CD8-positive, alpha-beta memory T cell (primary cell): Measurements from ENCODE around the gene BDH1. TPM values are rescaled to one million over a fixed set of nuclear protein-coding genes. Genes with fewer than 3 reads are reported as not detected.

ENCODE experiments used
- CTCF ChIA-PET: fragments of 350-600 bp; sonication (Branson Sonifier 250); formaldehyde crosslinking; loops from one replicate; lab custom pipeline; 2021; ENCODE audit warnings: antibody characterized with exemption; lab: Charles Lee
- POLR2A ChIA-PET: fragments of 350-600 bp; sonication (Branson Sonifier 250); formaldehyde crosslinking; loops from one replicate; lab custom pipeline; 2021; ENCODE audit warnings: antibody characterized with exemption; lab: Charles Lee
- DNase-seq, 5 donors: peaks; one replicate each; pipeline versions ENCODE4 v3.0.0 to v3.0.0-alpha.2; 2020 to 2022; ENCODE audit warnings: mixed read lengths in 1 of 5
- H3K27ac ChIP-seq: one replicate; pipeline ENCODE4 v1.7.0; 2013; ENCODE audit warnings: low read depth, mild to moderate bottlenecking, low read length, moderate library complexity
- H3K27me3 ChIP-seq: 2 replicates; pipeline ENCODE4 v1.7.0; 2013; ENCODE audit warnings: low read length, mild to moderate bottlenecking; ENCODE audit not compliant: insufficient read depth, poor library complexity, severe bottlenecking
- H3K36me3 ChIP-seq: 2 replicates; pipeline ENCODE4 v1.7.0; 2013; ENCODE audit warnings: mild to moderate bottlenecking, low read length, moderate library complexity; ENCODE audit not compliant: insufficient read depth
- H3K4me1 ChIP-seq: 2 replicates; pipeline ENCODE4 v1.7.0; 2013; ENCODE audit warnings: mild to moderate bottlenecking, low read length, moderate library complexity; ENCODE audit not compliant: insufficient read depth
- H3K4me3 ChIP-seq: 2 replicates; pipeline ENCODE4 v1.7.0; 2013; ENCODE audit warnings: mild to moderate bottlenecking, low read length
- H3K9me3 ChIP-seq: 2 replicates; pipeline ENCODE4 v1.7.0; 2013; ENCODE audit warnings: mild to moderate bottlenecking, low read length
- H3K27ac Mint-ChIP-seq, 8 donors: one replicate each; pipeline ENCODE4 v1.8.0; 2020 to 2021; ENCODE audit warnings: mixed read lengths in 8 of 8, mild to moderate bottlenecking in 6 of 8, inconsistent platforms in 3 of 8, moderate library complexity in 3 of 8
- H3K27me3 Mint-ChIP-seq, 2 donors: one replicate each; pipeline ENCODE4 v1.8.0; 2020 to 2021; ENCODE audit warnings: mixed read lengths in 2 of 2, mild to moderate bottlenecking in 1 of 2, moderate library complexity in 1 of 2
- H3K36me3 Mint-ChIP-seq, 3 donors: one replicate each; pipeline ENCODE4 v1.8.0; 2020 to 2021; ENCODE audit warnings: mixed read lengths in 3 of 3, inconsistent platforms in 1 of 3, mild to moderate bottlenecking in 1 of 3
- H3K4me1 Mint-ChIP-seq, 3 donors: one replicate each; pipeline ENCODE4 v1.8.0; 2020 to 2021; ENCODE audit warnings: mixed read lengths in 3 of 3, inconsistent platforms in 1 of 3, mild to moderate bottlenecking in 1 of 3
- H3K4me3 Mint-ChIP-seq, 7 donors: one replicate each; pipeline ENCODE4 v1.8.0; 2020 to 2021; ENCODE audit warnings: mixed read lengths in 7 of 7, mild to moderate bottlenecking in 6 of 7, moderate library complexity in 4 of 7, inconsistent platforms in 2 of 7
- H3K9me3 Mint-ChIP-seq, 5 donors: one replicate each; pipeline ENCODE4 v1.8.0; 2020 to 2022; ENCODE audit warnings: mixed read lengths in 5 of 5, mild to moderate bottlenecking in 3 of 5, moderate library complexity in 2 of 5, inconsistent platforms in 1 of 5
- polyA plus RNA-seq: library from polyadenylated mRNA; unstranded; fragments of 300-500 nt; fragmentation: Illumina TruSeq; gene quantifications from one replicate; pipeline ENCODE4 v1.2.3, GENCODE V29; 2021
- total RNA-seq, 2 experiments: library from RNA; stranded (reverse); gene quantifications; one replicate each; pipeline ENCODE4 v1.2.3, GENCODE V29; 2021

Gene BDH1
- total and polyA plus RNA-seq, 3 experiments from 2014 or later = 21.4 to 64.6 (median 59.3) TPM

- peaks cover 0 to 2% (median 0%) of the 10 kb centered on the region in 3 donors for H3K4me1 Mint-ChIP-seq
- no peaks in the 10 kb centered on the region for H3K9me3 ChIP-seq
- H3K27ac Mint-ChIP-seq = peak overlapping the region in 3 of 8 donors; percentile 11 to 86 (median 36)
- H3K4me1 ChIP-seq = no peaks in the 10 kb centered on the region
- no peak overlapping the region for H3K4me3 Mint-ChIP-seq
- peaks cover 6 to 79% (median 13%) of the 10 kb centered on the region in 3 donors for H3K36me3 Mint-ChIP-seq
- CTCF ChIA-PET = interaction anchor here (0.8 kb wide), 1 partner anchor 22 kb away, joined by 3 read pairs; no protein-coding TSS in a partner anchor
- no peaks in the 10 kb centered on the region for H3K9me3 Mint-ChIP-seq
- no peak overlapping the region for H3K4me3 ChIP-seq
- no peaks in the 10 kb centered on the region for H3K27me3 Mint-ChIP-seq
- no peaks in the 10 kb centered on the region for H3K27me3 ChIP-seq
- H3K27ac ChIP-seq = no peak overlapping the region
- POLR2A ChIA-PET = no interaction called here
- DNase-seq = no peak
- no peaks in the 10 kb centered on the region for H3K36me3 ChIP-seq
Observed at GRCh38 chr3:197525706-197526105, 30.1 kb downstream of the BDH1 start.

GRCh38 chr3:197524128-197524527, 31.6 kb downstream of the BDH1 start:
- no peaks in the 10 kb centered on the region for H3K27me3 Mint-ChIP-seq
- peaks cover 6 to 75% (median 9%) of the 10 kb centered on the region in 3 donors for H3K36me3 Mint-ChIP-seq
- peaks cover under 1 to 2% (median under 1%) of the 10 kb centered on the region in 3 donors for H3K4me1 Mint-ChIP-seq
- H3K4me3 ChIP-seq = no peak overlapping the region
- peak overlapping the region in 3 of 8 donors; percentile 3 to 63 (median 29) for H3K27ac Mint-ChIP-seq
- no peaks in the 10 kb centered on the region for H3K9me3 ChIP-seq
- H3K27ac ChIP-seq = no peak overlapping the region
- peaks cover 0 to 1% (median 0%) of the 10 kb centered on the region in 5 donors for H3K9me3 Mint-ChIP-seq
- ChIA-PET POLR2A (no interaction called here), CTCF (no interaction called here)
- no peak for DNase-seq
- H3K27me3 ChIP-seq = no peaks in the 10 kb centered on the region
- no peaks in the 10 kb centered on the region for H3K4me1 ChIP-seq
- H3K4me3 Mint-ChIP-seq = no peak overlapping the region
- H3K36me3 ChIP-seq = no peaks in the 10 kb centered on the region

GRCh38 chr3:197523526-197523925, 32.2 kb downstream of the BDH1 start:
- no peaks in the 10 kb centered on the region for H3K36me3 ChIP-seq
- H3K27me3 ChIP-seq = no peaks in the 10 kb centered on the region
- H3K27ac Mint-ChIP-seq = peak overlapping the region in 2 of 8 donors; percentile 22 to 75
- peaks cover 6 to 73% (median 9%) of the 10 kb centered on the region in 3 donors for H3K36me3 Mint-ChIP-seq
- H3K9me3 ChIP-seq = no peaks in the 10 kb centered on the region
- peaks cover 4 to 5% (median 4%) of the 10 kb centered on the region in 3 donors for H3K4me1 Mint-ChIP-seq
- H3K4me3 ChIP-seq = no peak overlapping the region
- ChIA-PET POLR2A (no interaction called here), CTCF (interaction anchor here (1.1 kb wide), 1 partner anchor 12 kb away, joined by 3 read pairs; no protein-coding TSS in a partner anchor)
- H3K27ac ChIP-seq = no peak overlapping the region
- no peaks in the 10 kb centered on the region for H3K27me3 Mint-ChIP-seq
- no peaks in the 10 kb centered on the region for H3K4me1 ChIP-seq
- peaks cover 0 to 4% (median 0%) of the 10 kb centered on the region in 5 donors for H3K9me3 Mint-ChIP-seq
- no peak for DNase-seq
- H3K4me3 Mint-ChIP-seq = no peak overlapping the region

- Mint-ChIP-seq H3K9me3 (peaks cover 0 to 4% (median 0%) of the 10 kb centered on the region in 5 donors), H3K4me3 (no peak overlapping the region), H3K4me1 (peaks cover 4 to 5% (median 4%) of the 10 kb centered on the region in 3 donors), H3K27me3 (no peaks in the 10 kb centered on the region), H3K27ac (peak overlapping the region in 1 of 8 donors; percentile 75), H3K36me3 (peaks cover 6 to 67% (median 9%) of the 10 kb centered on the region in 3 donors)
- no peak overlapping the region for H3K4me3 ChIP-seq
- H3K9me3 ChIP-seq = no peaks in the 10 kb centered on the region
- DNase-seq = no peak
- POLR2A ChIA-PET = no interaction called here
- no peaks in the 10 kb centered on the region for H3K36me3 ChIP-seq
- H3K27ac ChIP-seq = no peak overlapping the region
- CTCF ChIA-PET = interaction anchor here (1.1 kb wide), 1 partner anchor 12 kb away, joined by 3 read pairs; no protein-coding TSS in a partner anchor
- no peaks in the 10 kb centered on the region for H3K4me1 ChIP-seq
- H3K27me3 ChIP-seq = no peaks in the 10 kb centered on the region
Observed at GRCh38 chr3:197522881-197523441, 32.8 kb downstream of the BDH1 start.

- H3K4me3 ChIP-seq = no peak overlapping the region
- Mint-ChIP-seq H3K9me3 (peaks cover 0 to 4% (median 0%) of the 10 kb centered on the region in 5 donors), H3K27me3 (no peaks in the 10 kb centered on the region), H3K4me1 (peaks cover 4 to 5% (median 4%) of the 10 kb centered on the region in 3 donors), H3K36me3 (peaks cover 6 to 60% (median 9%) of the 10 kb centered on the region in 3 donors), H3K27ac (peak overlapping the region in 5 of 8 donors; percentile 36 to 90 (median 67)), H3K4me3 (no peak overlapping the region)
- no peaks in the 10 kb centered on the region for H3K27me3 ChIP-seq
- no peaks in the 10 kb centered on the region for H3K9me3 ChIP-seq
- H3K4me1 ChIP-seq = no peaks in the 10 kb centered on the region
- CTCF ChIA-PET = interaction anchor here (1.1 kb wide), 2 partner anchors 11 to 12 kb away, joined by 3 read pairs; no protein-coding TSS in a partner anchor
- POLR2A ChIA-PET = no interaction called here
- H3K27ac ChIP-seq = no peak overlapping the region
- no peaks in the 10 kb centered on the region for H3K36me3 ChIP-seq
- no peak for DNase-seq
Observed at GRCh38 chr3:197522183-197522715, 33.5 kb downstream of the BDH1 start.

- no peak overlapping the region for H3K27ac ChIP-seq
- no peaks in the 10 kb centered on the region for H3K27me3 ChIP-seq
- H3K36me3 ChIP-seq = no peaks in the 10 kb centered on the region
- peak overlapping the region in 7 of 8 donors; percentile 14 to 90 (median 63) for H3K27ac Mint-ChIP-seq
- H3K36me3 Mint-ChIP-seq = peaks cover 6 to 54% (median 7%) of the 10 kb centered on the region in 3 donors
- CTCF ChIA-PET = interaction anchor here (0.7 to 1.1 kb wide), 2 partner anchors 11 to 120 kb away, joined by 3 to 4 read pairs; no protein-coding TSS in a partner anchor
- H3K9me3 ChIP-seq = no peaks in the 10 kb centered on the region
- no peak for DNase-seq
- POLR2A ChIA-PET = no interaction called here
- no peak overlapping the region for H3K4me3 Mint-ChIP-seq
- no peaks in the 10 kb centered on the region for H3K27me3 Mint-ChIP-seq
- H3K4me3 ChIP-seq = no peak overlapping the region
- peaks cover 6% of the 10 kb centered on the region for H3K4me1 ChIP-seq
- peaks cover 10 to 11% (median 10%) of the 10 kb centered on the region in 3 donors for H3K4me1 Mint-ChIP-seq
- peaks cover 0 to 4% (median 0%) of the 10 kb centered on the region in 5 donors for H3K9me3 Mint-ChIP-seq
Observed at GRCh38 chr3:197521277-197522182, 34.2 kb downstream of the BDH1 start.

- no peaks in the 10 kb centered on the region for H3K9me3 ChIP-seq
- ChIA-PET CTCF (interaction anchor here (0.7 to 1.1 kb wide), 2 partner anchors 10 to 119 kb away, joined by 3 to 4 read pairs; no protein-coding TSS in a partner anchor), POLR2A (no interaction called here)
- no peak overlapping the region for H3K4me3 ChIP-seq
- Mint-ChIP-seq H3K4me1 (peaks cover 13 to 19% (median 18%) of the 10 kb centered on the region in 3 donors), H3K27me3 (no peaks in the 10 kb centered on the region), H3K4me3 (no peak overlapping the region), H3K9me3 (peaks cover 0 to 4% (median 0%) of the 10 kb centered on the region in 5 donors), H3K36me3 (peaks cover 6 to 55% (median 11%) of the 10 kb centered on the region in 3 donors), H3K27ac (peak overlapping the region in 6 of 8 donors; percentile 32 to 88 (median 58))
- peaks cover 5% of the 10 kb centered on the region for H3K36me3 ChIP-seq
- no peak overlapping the region for H3K27ac ChIP-seq
- H3K4me1 ChIP-seq = peaks cover 8% of the 10 kb centered on the region
- DNase-seq = no peak
- no peaks in the 10 kb centered on the region for H3K27me3 ChIP-seq
Observed at GRCh38 chr3:197520311-197521276, 35.2 kb downstream of the BDH1 start.
